Keratinocyte (primary cell): ENCODE results near the gene GPHA2. TPM values are rescaled to one million over a fixed set of nuclear protein-coding genes. Genes with fewer than 3 reads are reported as not detected.

Experiments
- DNase-seq: peaks from one replicate; pipeline ENCODE4 v3.0.0-alpha.2; 2011; ENCODE audit warnings: low read depth, missing footprints, low spot score
- FAIRE-seq: peaks from 2 replicates; lab custom pipeline; 2011; peaks lifted over from hg19 to GRCh38; lab: Jason Lieb, UNC
- H2AFZ ChIP-seq: 2 replicates; pipeline ENCODE4 v1.6.0; 2012; ENCODE audit warnings: low read length, control low read depth, inconsistent platforms; ENCODE audit not compliant: control insufficient read depth
- H3K27ac ChIP-seq: 2 replicates; pipeline ENCODE4 v1.5.1; 2011; ENCODE audit warnings: low read length; ENCODE audit not compliant: control insufficient read depth, insufficient read depth
- H3K27me3 ChIP-seq: 3 replicates; pipeline ENCODE4 v1.6.0; 2011; ENCODE audit warnings: low read length; ENCODE audit not compliant: control insufficient read depth, insufficient read depth; ENCODE audit errors: extremely low read depth
- H3K36me3 ChIP-seq, 2 experiments: 2 replicates in 1 of 2; 3 replicates in 1 of 2; pipeline ENCODE4 v1.5.1; 2011; ENCODE audit warnings: low read length in 2 of 2, mild to moderate bottlenecking in 1 of 2; ENCODE audit not compliant: control insufficient read depth in 2 of 2, insufficient read depth in 2 of 2; ENCODE audit errors: extremely low read depth in 1 of 2
- H3K4me1 ChIP-seq: 3 replicates; pipeline ENCODE4 v1.5.1; 2011; ENCODE audit warnings: low read length; ENCODE audit not compliant: control insufficient read depth, insufficient read depth; ENCODE audit errors: extremely low read depth
- H3K4me2 ChIP-seq: 3 replicates; pipeline ENCODE4 v1.6.0; 2011; ENCODE audit warnings: low read depth, low read length; ENCODE audit not compliant: control insufficient read depth, insufficient read depth; ENCODE audit errors: extremely low read depth
- H3K4me3 ChIP-seq, 3 experiments: fragments of 200-600 bp in 1 of 3; sonication (generic) in 1 of 3; 2 replicates in 2 of 3; 3 replicates in 1 of 3; pipeline ENCODE4 v1.5.1; 2011 to 2016; ENCODE audit warnings: low read length in 3 of 3, mild to moderate bottlenecking in 3 of 3, control low read depth in 2 of 3, inconsistent platforms in 1 of 3, low read depth in 1 of 3, mixed read lengths in 1 of 3, mixed run types in 1 of 3, moderate library complexity in 1 of 3; ENCODE audit not compliant: control insufficient read depth in 2 of 3, insufficient read depth in 2 of 3; ENCODE audit errors: extremely low read depth in 1 of 3
- H3K79me2 ChIP-seq: 2 replicates; pipeline ENCODE4 v1.6.0; 2012; ENCODE audit warnings: low read length; ENCODE audit not compliant: control insufficient read depth, insufficient read depth
- H3K9ac ChIP-seq: 3 replicates; pipeline ENCODE4 v1.6.0; 2011; ENCODE audit warnings: low read length; ENCODE audit not compliant: control insufficient read depth, insufficient read depth; ENCODE audit errors: extremely low read depth
- H3K9me1 ChIP-seq: 3 replicates; pipeline ENCODE4 v1.6.0; 2011; ENCODE audit warnings: low read length; ENCODE audit not compliant: control insufficient read depth, insufficient read depth; ENCODE audit errors: extremely low read depth
- H3K9me3 ChIP-seq: 2 replicates; pipeline ENCODE4 v1.5.1; 2012; ENCODE audit warnings: low read depth, low read length; ENCODE audit not compliant: control insufficient read depth
- H4K20me1 ChIP-seq: 3 replicates; pipeline ENCODE4 v1.6.0; 2011; ENCODE audit warnings: low read length; ENCODE audit not compliant: control insufficient read depth, insufficient read depth; ENCODE audit errors: extremely low read depth
- EZH2 ChIP-seq: IDR thresholded peaks from one replicate; pipeline ENCODE4 v1.6.1; 2012; ENCODE audit warnings: inconsistent platforms, mild to moderate bottlenecking, low read length, moderate library complexity
- dilution Hi-C: fragments of 300-500 bp; cut with MboI; formaldehyde crosslinking; loops from one replicate; pipeline ENCODE4 v1.7.0; 2020; ENCODE audit warnings: low sequenced_read_pairs; ENCODE audit not compliant: extremely low pct_ligation_motif_present
- polyA plus RNA-seq, 5 experiments: library from polyadenylated mRNA; depleted of rRNA in 3 of 5; stranded (reverse) in 3 of 5; stranded (forward) in 1 of 5; unstranded in 1 of 5; fragments of >200 nt; gene quantifications; 1 replicate in 1 of 5; 2 replicates in 3 of 5; 3 replicates in 1 of 5; pipeline versions ENCODE4 v1.2.1 to v1.2.3, GENCODE V29; 2011 to 2012; ENCODE audit warnings: missing spikeins in 2 of 5, low read depth in 1 of 5, low replicate concordance in 1 of 5
- TF ChIP-seq, protein P1 (sequence below), 3 experiments: IDR thresholded peaks in 1 of 3; conservative IDR thresholded peaks in 1 of 3; optimal IDR thresholded peaks in 1 of 3; 2 replicates in 2 of 3; 3 replicates in 1 of 3; pipeline versions ENCODE3 to v1.5.1; 2011; ENCODE audit warnings: low read length in 3 of 3, mild to moderate bottlenecking in 3 of 3, moderate library complexity in 2 of 3, control low read depth in 1 of 3, inconsistent platforms in 1 of 3; ENCODE audit not compliant: insufficient read depth in 2 of 3; ENCODE audit errors: extremely low read depth in 1 of 3

GPHA2 gene
- polyA plus RNA-seq, 1 donor (not counting 4 experiments of a cell fraction or from before 2014, with no cell fraction given), result 0.08 TPM

GRCh38 chr11:64932324-64932723 lies 3.4 kb downstream of the GPHA2 start:
- H3K9me3 ChIP-seq, result no peaks in the 10 kb centered on the region
- H3K27me3 ChIP-seq, result no peaks in the 10 kb centered on the region
- no peak overlapping the region for H3K4me2 ChIP-seq
- DNase-seq (no peak), FAIRE-seq (no peak)
- H3K9ac ChIP-seq, result no peak overlapping the region
- no peak overlapping the region for H3K27ac ChIP-seq
- TF ChIP-seq, protein P1, sequence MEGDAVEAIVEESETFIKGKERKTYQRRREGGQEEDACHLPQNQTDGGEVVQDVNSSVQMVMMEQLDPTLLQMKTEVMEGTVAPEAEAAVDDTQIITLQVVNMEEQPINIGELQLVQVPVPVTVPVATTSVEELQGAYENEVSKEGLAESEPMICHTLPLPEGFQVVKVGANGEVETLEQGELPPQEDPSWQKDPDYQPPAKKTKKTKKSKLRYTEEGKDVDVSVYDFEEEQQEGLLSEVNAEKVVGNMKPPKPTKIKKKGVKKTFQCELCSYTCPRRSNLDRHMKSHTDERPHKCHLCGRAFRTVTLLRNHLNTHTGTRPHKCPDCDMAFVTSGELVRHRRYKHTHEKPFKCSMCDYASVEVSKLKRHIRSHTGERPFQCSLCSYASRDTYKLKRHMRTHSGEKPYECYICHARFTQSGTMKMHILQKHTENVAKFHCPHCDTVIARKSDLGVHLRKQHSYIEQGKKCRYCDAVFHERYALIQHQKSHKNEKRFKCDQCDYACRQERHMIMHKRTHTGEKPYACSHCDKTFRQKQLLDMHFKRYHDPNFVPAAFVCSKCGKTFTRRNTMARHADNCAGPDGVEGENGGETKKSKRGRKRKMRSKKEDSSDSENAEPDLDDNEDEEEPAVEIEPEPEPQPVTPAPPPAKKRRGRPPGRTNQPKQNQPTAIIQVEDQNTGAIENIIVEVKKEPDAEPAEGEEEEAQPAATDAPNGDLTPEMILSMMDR (optimal IDR thresholded peaks at IDR 0.05 in 1 of 3, IDR thresholded peaks at IDR 0.05 in 1 of 3, conservative IDR thresholded peaks at IDR 0.05 in 1 of 3; ENCODE audit: extremely low read depth in 1 of 3, insufficient read depth in 2 of 3, low read length in 3 of 3), result no peak
- no peak for TF ChIP-seq EZH2
- dilution Hi-C loops, result no loop called here
- H3K36me3 ChIP-seq, result peaks cover 21 to 34% of the 10 kb centered on the region in 2 experiments
- H4K20me1 ChIP-seq, result no peaks in the 10 kb centered on the region
- H3K4me3 ChIP-seq, result no peak overlapping the region
- H3K79me2 ChIP-seq, result no peaks in the 10 kb centered on the region
- no peaks in the 10 kb centered on the region for H3K9me1 ChIP-seq
- peaks cover 2% of the 10 kb centered on the region for H3K4me1 ChIP-seq
- H2AFZ ChIP-seq, result no peak overlapping the region

DNA sequence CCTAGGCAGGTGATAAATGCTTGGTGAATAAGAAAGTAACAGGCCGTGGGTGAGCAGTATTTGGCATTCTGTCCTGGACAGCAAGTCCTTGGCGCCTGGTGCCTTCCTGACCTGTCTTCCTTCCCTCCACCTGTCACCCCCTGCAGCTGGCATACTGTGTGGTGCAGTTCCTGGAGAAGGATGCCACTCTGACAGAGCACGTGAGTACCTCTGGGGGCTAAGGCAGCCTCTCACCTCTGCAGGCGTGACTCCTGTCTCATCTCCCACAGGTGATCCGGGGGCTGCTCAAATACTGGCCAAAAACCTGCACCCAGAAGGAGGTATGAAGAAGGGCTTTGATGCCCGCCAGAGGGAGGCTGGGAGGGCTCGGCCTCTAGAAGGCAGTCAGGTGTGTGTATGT lies 4.4 kb downstream of the GPHA2 start:
- Histone ChIP-seq H3K27ac (no peak overlapping the region), H3K4me3 (no peak overlapping the region), H3K4me2 (no peak overlapping the region), H2AFZ (no peak overlapping the region), H3K36me3 (peaks cover 26 to 34% of the 10 kb centered on the region in 2 experiments), H3K9me3 (no peaks in the 10 kb centered on the region), H3K9ac (no peak overlapping the region), H3K27me3 (no peaks in the 10 kb centered on the region), H3K79me2 (no peaks in the 10 kb centered on the region), H3K4me1 (peaks cover 2% of the 10 kb centered on the region), H3K9me1 (no peaks in the 10 kb centered on the region), H4K20me1 (no peaks in the 10 kb centered on the region)
- FAIRE-seq (no peak), DNase-seq (no peak)
- TF ChIP-seq, protein P1 (optimal IDR thresholded peaks at IDR 0.05 in 1 of 3, IDR thresholded peaks at IDR 0.05 in 1 of 3, conservative IDR thresholded peaks at IDR 0.05 in 1 of 3; ENCODE audit: extremely low read depth in 1 of 3, insufficient read depth in 2 of 3, low read length in 3 of 3), result no peak
- no peak for TF ChIP-seq EZH2
- dilution Hi-C loops, result no loop called here
